ENCODE measurements around the gene MEIKIN.

- TF ChIP-seq CTCF (IDR thresholded peaks at IDR 0.05; ENCODE audit: low read depth, low read length) (no peak), EZH2phosphoT487 (IDR thresholded peaks at IDR 0.05; ENCODE audit: low read depth) (no peak)
Measured at GRCh38 chr5:131906668-131907067, 38.8 kb downstream of the MEIKIN start.
